ENCODE measurements around the gene NUTM2G.
"Not testable (repeated sequence)": the region's sequence is repeated elsewhere in the genome, so short reads cannot be mapped to it uniquely, and the experiment has no call there.

Gene NUTM2G

GRCh38 chr9:96918550-96918949 lies 10.1 kb upstream of the NUTM2G start:
- H3K4me3 ChIP-seq (ENCODE audit: low read depth, low read length); in situ Hi-C loops (cut with HindIII; ENCODE audit: low sequenced_read_pairs); DNase-seq (ENCODE audit: low read depth, low spot score): not testable (repeated sequence)

GRCh38 chr9:96920803-96921202 lies 7.8 kb upstream of the NUTM2G start:
- DNase-seq (ENCODE audit: low read depth, low spot score); in situ Hi-C loops (cut with HindIII; ENCODE audit: low sequenced_read_pairs); H3K4me3 ChIP-seq (ENCODE audit: low read depth, low read length): not testable (repeated sequence)

GRCh38 chr9:96925587-96925986 lies 3.1 kb upstream of the NUTM2G start:
- DNase-seq (ENCODE audit: low read depth, low spot score); in situ Hi-C loops (cut with HindIII; ENCODE audit: low sequenced_read_pairs); H3K4me3 ChIP-seq (ENCODE audit: low read depth, low read length): not testable (repeated sequence)

- DNase-seq (ENCODE audit: low read depth, low spot score); in situ Hi-C loops (cut with HindIII; ENCODE audit: low sequenced_read_pairs); H3K4me3 ChIP-seq (ENCODE audit: low read depth, low read length): not testable (repeated sequence)
These were observed 3.0 kb downstream of the NUTM2G start for GRCh38 chr9:96931665-96932064.

- in situ Hi-C loops (cut with HindIII; ENCODE audit: low sequenced_read_pairs); H3K4me3 ChIP-seq (ENCODE audit: low read depth, low read length); DNase-seq (ENCODE audit: low read depth, low spot score): not testable (repeated sequence)
These were observed 5.5 kb downstream of the NUTM2G start for GRCh38 chr9:96934097-96934496.

GRCh38 chr9:96934706-96935105 lies 6.1 kb downstream of the NUTM2G start:
- in situ Hi-C loops (cut with HindIII; ENCODE audit: low sequenced_read_pairs); H3K4me3 ChIP-seq (ENCODE audit: low read depth, low read length); DNase-seq (ENCODE audit: low read depth, low spot score): not testable (repeated sequence)

GRCh38 chr9:96935401-96935800 lies 6.8 kb downstream of the NUTM2G start:
- in situ Hi-C loops (cut with HindIII; ENCODE audit: low sequenced_read_pairs): not testable (repeated sequence)

GRCh38 chr9:96937442-96937841 lies 8.8 kb downstream of the NUTM2G start:
- DNase-seq (ENCODE audit: low read depth, low spot score); in situ Hi-C loops (cut with HindIII; ENCODE audit: low sequenced_read_pairs); H3K4me3 ChIP-seq (ENCODE audit: low read depth, low read length): not testable (repeated sequence)

More at GRCh38 chr9:96935401-96935800, 6.8 kb downstream of the NUTM2G start:
- not testable (repeated sequence) for H3K4me3 ChIP-seq (ENCODE audit: low read depth, low read length); DNase-seq (ENCODE audit: low read depth, low spot score)

- H3K4me3 ChIP-seq (ENCODE audit: low read depth, low read length); DNase-seq (ENCODE audit: low read depth, low spot score); in situ Hi-C loops (cut with HindIII; ENCODE audit: low sequenced_read_pairs): not testable (repeated sequence)
These were observed 10.5 kb downstream of the NUTM2G start for GRCh38 chr9:96938957-96939665.

GRCh38 chr9:96940982-96941381 lies 12.3 kb downstream of the NUTM2G start:
- DNase-seq (ENCODE audit: low read depth, low spot score); in situ Hi-C loops (cut with HindIII; ENCODE audit: low sequenced_read_pairs); H3K4me3 ChIP-seq (ENCODE audit: low read depth, low read length): not testable (repeated sequence)

GRCh38 chr9:96941628-96942027 lies 13.0 kb downstream of the NUTM2G start:
- H3K4me3 ChIP-seq (ENCODE audit: low read depth, low read length); DNase-seq (ENCODE audit: low read depth, low spot score); in situ Hi-C loops (cut with HindIII; ENCODE audit: low sequenced_read_pairs): not testable (repeated sequence)

- H3K4me3 ChIP-seq (ENCODE audit: low read depth, low read length); in situ Hi-C loops (cut with HindIII; ENCODE audit: low sequenced_read_pairs); DNase-seq (ENCODE audit: low read depth, low spot score): not testable (repeated sequence)
These were observed 13.5 kb downstream of the NUTM2G start for GRCh38 chr9:96942181-96942580.

GRCh38 chr9:96949346-96949745 lies 20.7 kb downstream of the NUTM2G start:
- in situ Hi-C loops (cut with HindIII; ENCODE audit: low sequenced_read_pairs); DNase-seq (ENCODE audit: low read depth, low spot score); H3K4me3 ChIP-seq (ENCODE audit: low read depth, low read length): not testable (repeated sequence)

- in situ Hi-C loops (cut with HindIII; ENCODE audit: low sequenced_read_pairs): not testable (repeated sequence)
These were observed 21.9 kb downstream of the NUTM2G start for GRCh38 chr9:96950539-96950938.

GRCh38 chr9:96967591-96967990 lies 38.9 kb downstream of the NUTM2G start:
- in situ Hi-C loops (cut with HindIII; ENCODE audit: low sequenced_read_pairs); H3K4me3 ChIP-seq (ENCODE audit: low read depth, low read length); DNase-seq (ENCODE audit: low read depth, low spot score): not testable (repeated sequence)

More at GRCh38 chr9:96950539-96950938, 21.9 kb downstream of the NUTM2G start:
- not testable (repeated sequence) for DNase-seq (ENCODE audit: low read depth, low spot score); H3K4me3 ChIP-seq (ENCODE audit: low read depth, low read length)

GRCh38 chr9:96972552-96972951 lies 43.9 kb downstream of the NUTM2G start:
- in situ Hi-C loops (cut with HindIII; ENCODE audit: low sequenced_read_pairs); H3K4me3 ChIP-seq (ENCODE audit: low read depth, low read length); DNase-seq (ENCODE audit: low read depth, low spot score): not testable (repeated sequence)

- H3K4me3 ChIP-seq (ENCODE audit: low read depth, low read length); in situ Hi-C loops (cut with HindIII; ENCODE audit: low sequenced_read_pairs); DNase-seq (ENCODE audit: low read depth, low spot score): not testable (repeated sequence)
These were observed 45.4 kb downstream of the NUTM2G start for GRCh38 chr9:96974037-96974436.

GRCh38 chr9:96983496-96984122 lies 55.0 kb downstream of the NUTM2G start:
- H3K4me3 ChIP-seq (ENCODE audit: low read depth, low read length); DNase-seq (ENCODE audit: low read depth, low spot score); in situ Hi-C loops (cut with HindIII; ENCODE audit: low sequenced_read_pairs): not testable (repeated sequence)

Measured in astrocyte of the spinal cord (primary cell).